ENCODE results near the gene ST6GALNAC5.

DNA sequence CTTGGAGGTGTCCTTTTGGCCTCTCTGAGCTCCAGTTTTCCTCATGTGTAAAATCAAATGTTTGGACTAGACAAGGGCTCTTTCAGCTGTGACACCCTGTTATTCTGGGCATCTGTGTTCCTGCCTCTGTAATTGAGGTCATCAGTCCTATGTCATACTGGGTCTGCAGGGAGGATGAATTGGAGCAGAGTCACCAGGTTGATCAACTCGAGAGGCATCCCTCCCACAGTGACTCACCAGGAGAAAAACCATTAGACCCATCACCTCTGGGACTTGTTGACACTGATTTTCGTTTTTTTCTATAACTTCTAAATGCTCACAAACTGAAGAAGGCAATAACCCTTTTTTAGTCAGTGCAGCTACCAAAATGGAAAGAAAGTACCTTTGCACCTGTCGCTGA is 82.2 kb downstream of the ST6GALNAC5 start:
- TF ChIP-seq CTCF (tag by site-specific recombination; IDR thresholded peaks at IDR 0.05), result no peak
- TF ChIP-seq ZBTB7A (tag by site-specific recombination; IDR thresholded peaks at IDR 0.05; ENCODE audit: low read depth), result no peak
- no peak for TF ChIP-seq GLIS2 (tag by site-specific recombination; IDR thresholded peaks at IDR 0.05)
- TF ChIP-seq, protein P1, sequence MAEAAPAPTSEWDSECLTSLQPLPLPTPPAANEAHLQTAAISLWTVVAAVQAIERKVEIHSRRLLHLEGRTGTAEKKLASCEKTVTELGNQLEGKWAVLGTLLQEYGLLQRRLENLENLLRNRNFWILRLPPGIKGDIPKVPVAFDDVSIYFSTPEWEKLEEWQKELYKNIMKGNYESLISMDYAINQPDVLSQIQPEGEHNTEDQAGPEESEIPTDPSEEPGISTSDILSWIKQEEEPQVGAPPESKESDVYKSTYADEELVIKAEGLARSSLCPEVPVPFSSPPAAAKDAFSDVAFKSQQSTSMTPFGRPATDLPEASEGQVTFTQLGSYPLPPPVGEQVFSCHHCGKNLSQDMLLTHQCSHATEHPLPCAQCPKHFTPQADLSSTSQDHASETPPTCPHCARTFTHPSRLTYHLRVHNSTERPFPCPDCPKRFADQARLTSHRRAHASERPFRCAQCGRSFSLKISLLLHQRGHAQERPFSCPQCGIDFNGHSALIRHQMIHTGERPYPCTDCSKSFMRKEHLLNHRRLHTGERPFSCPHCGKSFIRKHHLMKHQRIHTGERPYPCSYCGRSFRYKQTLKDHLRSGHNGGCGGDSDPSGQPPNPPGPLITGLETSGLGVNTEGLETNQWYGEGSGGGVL (tag by site-specific recombination; IDR thresholded peaks at IDR 0.05), result no peak
- TF ChIP-seq ZNF211 (tag by site-specific recombination; IDR thresholded peaks at IDR 0.05; ENCODE audit: low read depth), result no peak
- TF ChIP-seq ZBTB48 (tag by site-specific recombination; IDR thresholded peaks at IDR 0.05), result no peak
- TF ChIP-seq, protein P2, sequence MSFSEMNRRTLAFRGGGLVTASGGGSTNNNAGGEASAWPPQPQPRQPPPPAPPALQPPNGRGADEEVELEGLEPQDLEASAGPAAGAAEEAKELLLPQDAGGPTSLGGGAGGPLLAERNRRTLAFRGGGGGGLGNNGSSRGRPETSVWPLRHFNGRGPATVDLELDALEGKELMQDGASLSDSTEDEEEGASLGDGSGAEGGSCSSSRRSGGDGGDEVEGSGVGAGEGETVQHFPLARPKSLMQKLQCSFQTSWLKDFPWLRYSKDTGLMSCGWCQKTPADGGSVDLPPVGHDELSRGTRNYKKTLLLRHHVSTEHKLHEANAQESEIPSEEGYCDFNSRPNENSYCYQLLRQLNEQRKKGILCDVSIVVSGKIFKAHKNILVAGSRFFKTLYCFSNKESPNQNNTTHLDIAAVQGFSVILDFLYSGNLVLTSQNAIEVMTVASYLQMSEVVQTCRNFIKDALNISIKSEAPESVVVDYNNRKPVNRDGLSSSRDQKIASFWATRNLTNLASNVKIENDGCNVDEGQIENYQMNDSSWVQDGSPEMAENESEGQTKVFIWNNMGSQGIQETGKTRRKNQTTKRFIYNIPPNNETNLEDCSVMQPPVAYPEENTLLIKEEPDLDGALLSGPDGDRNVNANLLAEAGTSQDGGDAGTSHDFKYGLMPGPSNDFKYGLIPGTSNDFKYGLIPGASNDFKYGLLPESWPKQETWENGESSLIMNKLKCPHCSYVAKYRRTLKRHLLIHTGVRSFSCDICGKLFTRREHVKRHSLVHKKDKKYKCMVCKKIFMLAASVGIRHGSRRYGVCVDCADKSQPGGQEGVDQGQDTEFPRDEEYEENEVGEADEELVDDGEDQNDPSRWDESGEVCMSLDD (tag by site-specific recombination; IDR thresholded peaks at IDR 0.05), result no peak
- TF ChIP-seq ZNF629 (tag by site-specific recombination; IDR thresholded peaks at IDR 0.05), result no peak
- no peak for TF ChIP-seq ZNF658 (tag by site-specific recombination; IDR thresholded peaks at IDR 0.05)
- no peak for TF ChIP-seq ZNF768 (tag by site-specific recombination; IDR thresholded peaks at IDR 0.05)
- TF ChIP-seq PBX3 (CRISPR knock-in tag; IDR thresholded peaks at IDR 0.05), result no peak
- no peak for TF ChIP-seq BCL11A (tag by site-specific recombination; IDR thresholded peaks at IDR 0.05; ENCODE audit: low read depth)
- TF ChIP-seq ZFP37 (tag by site-specific recombination; IDR thresholded peaks at IDR 0.05), result no peak
